T-helper 1 cell treated with Interleukin-12 subunit alpha and Interleukin-12 subunit beta and Interleukin-4 antibody, amounts not matched to agents 30 ng/mL and 1 ng/mL, for 36 hours (primary cell): Measurements from ENCODE around the gene FOSB. TPM values are rescaled to one million over a fixed set of nuclear protein-coding genes. Genes with fewer than 3 reads are reported as not detected.
"Not testable (repeated sequence)": the region's sequence is repeated elsewhere in the genome, so short reads cannot be mapped to it uniquely, and the experiment has no call there.

ENCODE experiments used
- intact Hi-C: fragments of 100-400 bp; cut with micrococcal nuclease; formaldehyde crosslinking; loops from one replicate; pipeline ENCODE4 v1.15.1; 2024
- total RNA-seq: library from RNA; stranded (reverse); gene quantifications from 2 replicates; pipeline ENCODE4 v1.2.3, GENCODE V29; 2022

FOSB gene
- total RNA-seq = 5.5 and 6.4 TPM in 2 replicates

GRCh38 chr19:45467456-45468158, at the start of gene FOSB:
Gene FOSB, plus strand, starts transcription at chr19:45467996. Its CDS starts 591 bp downstream, at chr19:45468587.
- intact Hi-C loops = loop anchor here (1.0 to 2.0 kb wide), 5 partner anchors 16 to 465 kb away; partner anchors contain the start of gene OPA3

- intact Hi-C loops = no loop called here
These were observed 49.0 kb upstream of the FOSB start for GRCh38 chr19:45418802-45419201.

GRCh38 chr19:45419396-45419795, 48.4 kb upstream of the FOSB start:
- intact Hi-C loops = no loop called here

- intact Hi-C loops = no loop called here
These were observed 47.9 kb upstream of the FOSB start for GRCh38 chr19:45419895-45420294.

- intact Hi-C loops = no loop called here
These were observed 47.4 kb upstream of the FOSB start for GRCh38 chr19:45420356-45420755.

GRCh38 chr19:45420871-45421270, 46.9 kb upstream of the FOSB start:
- intact Hi-C loops = no loop called here

GRCh38 chr19:45421947-45422498, 45.8 kb upstream of the FOSB start:
- intact Hi-C loops = no loop called here

GRCh38 chr19:45423033-45423588, 44.7 kb upstream of the FOSB start:
- intact Hi-C loops = loop anchor here (1.0 kb wide), 5 partner anchors 17 to 222 kb away; partner anchors contain the start of genes ERCC2, OPA3 and POLR1G

GRCh38 chr19:45423589-45424190, 44.1 kb upstream of the FOSB start, which contains the start of gene ERCC1:
Gene ERCC1, minus strand, starts transcription at chr19:45423917. Its CDS starts 543 bp downstream, at chr19:45423374.
- intact Hi-C loops = loop anchor here (1.0 kb wide), 5 partner anchors 17 to 222 kb away; partner anchors contain the start of genes ERCC2, OPA3 and POLR1G

- intact Hi-C loops = loop anchor here (5.0 kb wide), 1 partner anchor 268 kb away; the partner anchor contains the start of genes QPCTL and SNRPD2
These were observed 43.4 kb upstream of the FOSB start for GRCh38 chr19:45424191-45425058.

- intact Hi-C loops = loop anchor here (5.0 kb wide), 1 partner anchor 264 kb away; the partner anchor contains the start of genes QPCTL and SNRPD2
These were observed 39.2 kb upstream of the FOSB start for GRCh38 chr19:45428384-45429231.

- intact Hi-C loops = loop anchor here (5.0 kb wide), 1 partner anchor 262 kb away; the partner anchor contains the start of genes QPCTL and SNRPD2
These were observed 37.9 kb upstream of the FOSB start for GRCh38 chr19:45429896-45430295.

GRCh38 chr19:45431008-45431407, 36.8 kb upstream of the FOSB start:
- intact Hi-C loops = not testable (repeated sequence)

- intact Hi-C loops = not testable (repeated sequence)
These were observed 35.3 kb upstream of the FOSB start for GRCh38 chr19:45432543-45432942.

GRCh38 chr19:45437328-45437727, 30.5 kb upstream of the FOSB start:
- intact Hi-C loops = loop anchor here (5.0 kb wide), 1 partner anchor 205 kb away; no protein-coding TSS in a partner anchor

- intact Hi-C loops = loop anchor here (1.0 to 5.0 kb wide), 6 partner anchors 11 to 203 kb away; partner anchors contain the start of gene FOSB
These were observed 28.6 kb upstream of the FOSB start for GRCh38 chr19:45439190-45439568.

GRCh38 chr19:45439569-45440258, 28.1 kb upstream of the FOSB start:
- intact Hi-C loops = loop anchor here (1.0 to 5.0 kb wide), 6 partner anchors 11 to 203 kb away; partner anchors contain the start of gene FOSB

- intact Hi-C loops = no loop called here
These were observed 27.5 kb upstream of the FOSB start for GRCh38 chr19:45440259-45440638.
